Fibroblast of skin of left biceps (primary cell): ENCODE data around the gene GALNT13.
A peak's percentile ranks its signal among the peaks of the same experiment; 100 is the strongest.

Experiments used
- DNase-seq, 2 experiments: peaks; one replicate each; pipeline ENCODE4 v3.0.0-alpha.2; 2013; ENCODE audit warnings: low read depth in 2 of 2

GALNT13 gene

DNA sequence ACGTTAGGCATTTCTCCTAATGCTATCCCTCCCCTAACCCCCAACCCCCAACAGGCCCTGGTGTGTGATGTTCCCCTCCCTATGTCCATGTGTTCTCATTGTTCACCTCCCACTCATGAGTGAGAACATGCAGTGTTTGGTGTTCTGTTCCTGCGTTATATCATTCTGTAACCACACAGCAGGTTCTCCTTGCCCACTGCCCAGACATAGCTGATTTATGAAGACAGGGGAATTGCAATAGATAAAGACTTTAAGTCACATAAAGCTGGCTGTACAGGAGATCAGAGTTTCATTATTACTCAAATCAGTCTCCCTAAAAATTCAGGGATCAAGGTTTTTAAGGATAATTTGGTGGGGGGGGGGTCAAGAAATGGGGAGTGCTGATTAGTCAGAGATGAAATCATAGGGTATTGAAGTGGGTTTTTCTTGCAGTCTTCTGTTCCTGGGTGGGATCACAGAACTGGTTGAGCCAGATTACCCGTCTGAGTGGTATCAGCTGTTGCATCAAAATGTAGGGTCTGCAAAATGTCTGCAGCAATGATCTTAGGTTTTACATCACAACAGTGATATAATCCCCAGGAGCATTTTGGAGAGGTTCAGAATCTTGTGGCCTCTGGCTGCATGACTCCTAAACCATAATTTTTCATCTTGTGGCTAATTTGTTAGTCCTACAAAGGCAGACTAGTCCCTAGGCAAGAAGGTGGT, 434.7 kb downstream of the GALNT13 start:
- DNase-seq, result no peak

DNA sequence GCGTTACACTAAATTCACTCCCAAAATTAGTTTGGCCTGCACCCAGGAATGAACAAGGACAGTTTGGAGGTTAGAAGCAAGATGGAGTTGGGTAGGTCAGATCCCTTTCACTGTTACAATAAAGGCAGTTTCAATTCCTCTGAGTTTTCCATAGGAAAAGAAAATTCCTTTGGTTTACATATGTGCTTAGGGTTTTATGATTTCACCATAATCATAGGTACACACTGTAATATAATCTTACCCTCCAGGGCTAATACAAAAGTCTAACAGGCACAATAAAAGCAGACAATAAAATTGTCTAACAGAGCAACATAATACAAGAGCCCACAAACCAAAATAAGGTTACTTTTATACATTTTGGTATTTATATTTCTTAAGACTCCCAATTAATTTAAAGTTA, 435.3 kb downstream of the GALNT13 start:
- no peak for DNase-seq

DNA sequence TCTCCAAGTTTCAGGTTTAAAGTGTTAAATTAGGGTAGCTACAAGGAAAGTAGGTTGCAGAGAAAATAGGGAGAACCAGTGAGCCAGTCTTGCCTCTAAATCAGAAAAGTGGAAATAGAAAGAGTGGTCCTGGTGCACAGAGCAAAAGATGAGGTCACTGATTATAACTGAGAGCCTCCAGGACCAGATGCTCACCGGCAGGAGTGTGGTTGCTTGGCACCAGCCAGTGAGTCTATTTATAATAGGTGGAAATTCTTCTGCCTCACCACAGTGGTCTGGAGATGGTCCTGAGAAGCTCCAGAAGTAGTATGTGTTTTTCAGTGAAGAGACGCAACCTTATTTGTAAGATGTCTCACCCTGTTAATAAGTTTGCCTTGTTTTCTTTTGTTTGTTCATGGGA, 452.9 kb downstream of the GALNT13 start:
- no peak for DNase-seq

DNA sequence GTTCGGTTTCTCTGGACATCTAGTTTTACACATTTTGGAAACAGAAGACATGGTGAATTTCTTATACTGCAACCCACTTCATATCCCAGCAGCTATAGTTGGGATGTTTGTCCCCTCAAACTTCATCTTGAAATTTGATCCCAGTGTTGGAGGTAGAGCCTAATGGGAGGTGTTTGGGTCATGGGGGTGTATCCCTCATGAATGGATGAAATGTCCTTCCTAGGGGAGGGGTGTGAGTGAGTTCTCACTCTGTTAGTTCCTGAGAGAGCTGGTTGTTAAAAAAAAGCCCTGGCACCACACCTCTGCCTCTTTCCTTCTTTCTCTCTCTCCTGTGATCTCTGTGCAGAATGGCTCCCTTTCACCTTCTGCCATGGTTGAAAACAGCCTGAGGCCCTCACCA, 457.8 kb downstream of the GALNT13 start:
- DNase-seq, result no peak

DNA sequence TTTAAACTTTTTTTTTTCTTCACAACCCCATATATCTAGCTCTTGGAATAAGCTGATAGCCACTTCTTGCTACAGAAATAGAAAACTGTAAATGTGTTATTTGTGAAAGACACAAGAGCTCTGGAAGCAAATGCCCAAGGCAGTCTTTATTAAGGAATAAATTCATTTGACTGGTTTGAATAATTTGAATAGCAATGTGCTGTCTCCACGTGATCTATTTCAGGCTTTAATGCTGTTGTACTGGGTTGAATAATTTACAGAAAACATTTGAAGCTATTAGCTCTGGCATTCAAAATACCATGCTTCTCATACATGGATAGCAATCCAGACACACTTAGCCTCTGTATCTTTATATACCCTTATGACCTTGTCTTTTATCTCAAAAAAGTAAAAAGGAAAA, 460.1 kb downstream of the GALNT13 start:
- no peak for DNase-seq

DNA sequence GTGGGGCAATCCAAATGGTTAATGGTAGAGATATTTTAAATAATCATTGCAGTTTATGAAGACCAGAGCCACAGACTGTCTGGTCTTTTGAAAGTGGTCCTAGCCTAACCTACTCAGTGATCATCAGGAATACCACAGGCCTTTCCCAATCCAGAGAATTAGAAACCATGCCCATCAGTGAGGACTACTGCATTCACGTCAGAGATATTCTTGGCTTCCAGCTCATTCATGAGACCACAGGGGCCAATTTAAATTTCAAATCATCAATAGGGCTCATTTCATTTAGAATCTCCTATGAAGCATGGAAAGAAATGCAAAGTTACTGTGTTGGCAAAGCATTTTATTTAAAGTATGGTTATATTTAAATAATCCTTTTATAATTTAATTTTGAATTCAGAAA, 464.5 kb downstream of the GALNT13 start:
- no peak for DNase-seq

DNA sequence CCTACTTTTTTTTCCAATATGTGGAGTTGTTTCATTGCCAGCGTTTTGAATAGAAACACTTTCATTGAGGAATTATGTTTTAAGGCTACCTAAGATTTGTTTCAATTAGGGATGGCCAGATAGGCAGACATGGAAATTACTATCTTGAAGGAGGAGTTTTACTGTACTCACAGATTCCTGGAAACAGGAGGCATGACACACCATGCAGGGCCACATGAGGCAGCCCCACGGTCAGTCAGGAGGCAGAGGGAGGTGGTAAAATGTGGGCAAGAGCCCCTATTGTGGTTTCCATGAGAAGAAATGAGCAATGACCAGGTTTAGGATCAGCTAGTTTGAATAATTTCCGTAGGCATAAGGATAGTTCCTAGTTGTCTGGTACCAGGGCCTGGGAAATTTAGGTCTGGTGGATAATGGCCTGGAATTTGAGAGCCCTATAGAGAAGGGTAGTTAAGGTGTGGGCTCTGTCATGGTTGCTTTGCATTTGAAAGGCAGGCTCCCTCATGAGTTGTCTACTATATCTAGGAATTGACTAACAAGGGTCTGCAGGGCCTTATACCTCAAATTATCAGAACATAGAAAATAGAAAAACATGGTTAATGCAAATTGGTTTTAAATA, 466.7 kb downstream of the GALNT13 start:
- DNase-seq, result no peak

DNA sequence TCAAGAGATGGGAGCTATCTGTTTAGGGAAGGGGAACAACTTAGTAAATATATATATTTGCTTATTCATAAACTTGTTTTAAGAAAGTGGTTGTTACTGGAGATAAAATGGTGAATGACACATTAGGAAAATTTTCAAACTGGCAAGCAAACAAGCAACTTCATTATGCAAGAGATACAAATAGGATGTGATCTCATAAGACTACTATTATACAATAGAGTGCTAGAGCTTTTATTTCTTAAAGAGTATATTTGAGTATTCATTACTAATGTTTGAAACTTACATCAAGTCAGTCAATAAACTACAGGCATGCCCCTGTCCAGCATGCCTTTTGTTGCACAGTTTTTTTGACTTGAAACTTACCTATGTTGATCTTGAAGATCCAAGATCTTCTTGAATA, 471.6 kb downstream of the GALNT13 start:
- no peak for DNase-seq

DNA sequence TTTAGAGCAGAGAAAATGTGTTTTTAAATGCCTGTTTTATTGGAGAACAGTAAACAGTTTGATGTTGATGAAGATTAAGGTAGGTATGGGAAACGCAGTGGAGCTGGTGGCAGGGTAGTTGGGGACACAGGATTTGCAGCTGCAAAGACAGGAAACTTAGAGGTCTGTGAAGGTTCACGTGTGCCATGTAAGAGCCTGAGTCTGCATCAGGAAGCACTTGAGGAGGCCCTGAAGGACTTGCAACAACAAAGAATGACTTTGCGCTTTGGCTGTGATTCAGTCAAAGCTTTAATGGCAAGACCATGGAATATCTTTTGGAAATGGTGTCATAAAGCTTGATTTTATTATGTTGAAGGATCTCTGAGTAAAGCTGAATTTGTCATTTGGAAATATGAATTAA, 479.2 kb downstream of the GALNT13 start:
- no peak for DNase-seq

DNA sequence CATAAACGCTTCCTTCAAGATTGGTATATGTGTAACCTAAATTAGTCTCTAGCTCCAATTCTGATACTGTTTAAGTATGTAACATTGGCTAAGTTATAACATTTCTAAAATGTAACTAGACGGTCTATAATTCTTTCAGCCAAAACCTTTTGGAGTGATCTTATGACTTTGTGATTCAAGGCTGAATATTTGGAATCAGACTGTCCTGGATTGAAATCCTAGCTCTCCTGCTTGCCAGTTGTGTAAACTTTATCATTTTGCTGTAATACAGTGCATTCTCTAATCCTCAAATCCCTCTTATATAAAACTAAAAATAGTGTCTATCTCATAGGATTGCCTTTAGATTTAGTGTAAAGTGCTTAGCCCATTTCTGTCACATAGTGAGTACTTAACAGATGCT, 489.6 kb downstream of the GALNT13 start:
- DNase-seq, result no peak

DNA sequence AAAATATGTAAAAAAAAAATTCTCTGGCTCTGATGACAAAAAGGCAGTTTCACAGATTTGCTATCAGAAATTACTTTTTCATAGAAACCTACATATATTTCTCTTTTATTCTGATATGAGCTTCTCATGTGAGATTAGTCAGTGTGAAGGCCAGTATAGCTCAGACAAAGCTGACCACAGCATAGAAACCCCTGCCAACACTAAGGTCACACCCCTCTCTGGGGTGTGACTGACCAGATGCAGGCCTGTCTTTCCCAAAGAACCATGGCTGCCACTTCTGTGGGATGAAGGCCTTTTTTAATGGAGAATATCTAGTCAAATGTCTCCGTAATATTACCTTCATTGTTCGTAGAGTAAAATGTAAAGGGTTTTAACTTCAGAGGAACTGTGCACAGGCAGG, 496.4 kb downstream of the GALNT13 start:
- no peak for DNase-seq

DNA sequence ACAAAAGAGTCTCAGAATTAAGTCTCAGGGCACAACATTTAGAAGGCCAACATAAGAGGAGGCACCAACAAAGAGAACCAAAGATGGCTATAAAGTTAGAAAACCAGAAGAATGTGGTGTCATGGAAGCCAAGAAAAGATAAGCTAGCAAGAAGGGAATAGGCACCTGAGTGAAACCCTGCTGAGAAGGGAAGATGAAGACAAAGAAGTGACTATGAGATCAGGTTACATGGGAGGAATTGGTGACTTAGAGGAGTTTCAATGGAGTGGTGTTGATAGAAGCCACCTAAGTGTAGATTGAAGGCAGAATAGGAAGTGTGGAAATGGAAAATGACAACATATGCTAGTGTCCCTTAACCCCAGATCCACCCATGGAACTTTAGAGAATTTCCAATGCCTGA, 499.2 kb downstream of the GALNT13 start:
- no peak for DNase-seq

DNA sequence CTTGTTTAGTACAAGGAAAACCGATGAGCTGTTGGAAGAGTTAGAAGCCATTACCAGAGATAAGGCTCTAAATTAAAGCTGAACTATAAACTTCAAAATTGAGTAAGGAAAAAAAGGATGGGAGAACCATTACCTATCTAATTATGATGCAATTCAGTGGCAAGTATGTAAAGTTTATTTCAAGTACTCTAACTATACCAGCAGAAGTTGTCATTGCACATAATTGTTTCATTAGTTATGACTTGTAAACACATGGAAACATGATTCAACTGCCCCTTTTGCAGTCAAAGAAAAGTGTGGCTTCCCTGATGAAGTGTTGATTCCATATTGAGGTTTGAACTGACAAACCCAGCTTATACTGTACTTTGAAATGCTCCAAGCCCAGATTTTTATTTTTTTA, 502.7 kb downstream of the GALNT13 start:
- DNase-seq, result no peak

DNA sequence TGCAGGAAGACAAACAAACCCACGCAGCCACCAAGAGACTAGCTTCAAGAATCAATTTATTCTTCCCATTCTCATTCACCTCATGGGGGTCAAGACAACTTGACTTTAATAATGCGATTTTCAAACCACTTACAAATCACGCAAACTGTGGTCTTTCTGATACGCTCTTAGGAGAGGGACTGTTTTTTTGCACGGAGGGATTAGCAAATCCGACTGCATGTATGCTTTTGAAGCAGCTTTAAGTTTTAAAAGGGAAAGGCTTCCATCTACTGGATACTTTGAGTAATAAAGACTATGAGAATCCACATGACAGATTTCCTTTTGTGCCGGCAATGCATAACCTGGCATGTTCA, 503.8 kb downstream of the GALNT13 start:
- DNase-seq, result peak; percentile 1 to 9

DNA sequence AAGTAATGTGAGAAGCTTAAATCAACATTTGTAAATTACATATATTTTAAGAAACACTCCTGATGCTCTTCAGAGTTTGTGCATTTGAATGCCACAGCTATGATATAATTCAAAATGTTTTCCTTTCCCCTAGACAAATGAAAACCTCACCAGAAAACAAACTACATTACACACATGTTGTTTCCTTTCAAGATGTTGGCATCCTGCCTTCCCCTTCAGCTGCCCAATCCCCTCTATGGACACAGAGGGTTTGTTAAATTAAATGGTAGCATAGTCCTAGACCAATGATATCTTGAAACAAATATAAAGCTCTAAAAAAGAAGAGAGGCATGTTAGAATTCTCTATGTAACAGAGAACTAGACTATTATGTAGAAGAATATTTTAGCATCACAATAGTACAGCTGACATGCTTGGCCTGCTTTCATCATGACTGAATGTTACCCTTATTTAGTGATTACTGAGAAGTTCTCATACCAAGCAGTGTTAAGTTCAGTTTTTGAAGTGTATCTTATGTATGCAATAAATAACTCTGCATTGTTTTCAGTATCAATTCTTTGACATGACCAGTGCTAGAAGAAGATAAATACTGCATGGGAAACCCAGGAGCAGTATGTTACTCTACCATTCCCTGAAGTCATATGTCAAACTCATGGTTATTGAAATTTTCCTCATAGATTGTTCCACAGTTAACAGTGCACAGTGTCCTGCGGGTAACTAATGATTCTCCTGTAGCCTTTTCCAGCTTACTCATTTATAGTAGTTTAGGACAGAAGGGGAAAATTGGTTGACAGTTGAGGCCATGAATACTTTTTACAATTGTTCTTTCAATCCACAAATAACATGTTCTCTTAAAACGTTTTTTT, 510.4 kb downstream of the GALNT13 start:
- no peak for DNase-seq

DNA sequence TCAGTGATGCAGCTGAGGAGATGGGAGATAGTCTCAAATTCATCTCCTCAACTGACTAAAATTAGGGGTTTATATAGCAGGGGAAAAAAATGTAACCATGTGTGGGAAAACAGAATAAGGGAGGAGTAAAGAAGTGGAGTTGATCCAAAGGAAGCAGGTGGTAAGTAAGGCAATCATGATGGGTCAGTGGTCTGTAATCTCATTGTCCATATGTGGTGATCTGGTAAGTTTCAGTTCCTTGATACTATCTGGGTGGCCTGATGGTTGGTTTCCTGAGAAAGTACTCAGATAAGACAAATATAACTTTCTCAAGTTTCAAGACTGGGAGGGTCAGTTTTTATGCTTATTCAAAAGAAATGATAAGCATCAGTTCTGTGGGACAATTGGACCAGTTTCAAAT, 514.5 kb downstream of the GALNT13 start:
- DNase-seq, result no peak

DNA sequence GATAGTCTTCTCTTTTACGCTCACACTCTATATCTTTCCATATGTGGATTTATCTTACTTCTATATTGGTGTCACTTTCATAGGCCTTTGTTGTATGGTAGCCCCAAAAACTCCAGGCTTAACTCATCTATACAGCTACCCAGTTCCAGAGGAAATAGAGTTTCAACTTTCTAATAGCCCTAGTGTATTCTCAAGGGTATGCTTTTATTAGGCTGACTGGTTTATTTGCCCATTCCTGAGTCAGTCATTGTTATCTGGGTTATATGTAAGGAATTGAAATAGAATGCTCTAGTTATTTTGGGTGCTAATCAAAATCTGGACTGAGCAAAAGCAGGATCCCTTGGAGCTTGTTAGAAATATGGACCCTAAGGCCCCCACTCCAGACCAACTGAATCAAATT, 519.3 kb downstream of the GALNT13 start:
- no peak for DNase-seq

DNA sequence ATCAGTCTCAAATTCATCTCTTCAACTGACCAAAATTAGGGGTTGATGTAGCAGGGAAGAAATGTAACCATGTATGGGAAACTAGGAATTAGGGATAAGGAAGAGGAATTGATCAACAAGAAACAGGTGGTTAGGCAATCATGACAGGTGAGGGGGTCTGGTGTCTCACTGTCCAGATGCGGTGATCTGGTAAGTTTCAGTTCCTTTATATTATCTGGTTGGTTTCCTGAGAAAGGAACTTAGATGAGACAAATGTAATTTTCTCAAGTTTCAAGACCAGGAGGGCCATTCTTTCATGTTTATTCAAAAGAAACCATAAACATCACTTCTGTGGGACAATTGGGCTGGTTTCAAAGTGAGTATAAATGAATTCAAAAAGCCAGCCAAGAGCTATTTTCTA, 520.5 kb downstream of the GALNT13 start:
- no peak for DNase-seq

DNA sequence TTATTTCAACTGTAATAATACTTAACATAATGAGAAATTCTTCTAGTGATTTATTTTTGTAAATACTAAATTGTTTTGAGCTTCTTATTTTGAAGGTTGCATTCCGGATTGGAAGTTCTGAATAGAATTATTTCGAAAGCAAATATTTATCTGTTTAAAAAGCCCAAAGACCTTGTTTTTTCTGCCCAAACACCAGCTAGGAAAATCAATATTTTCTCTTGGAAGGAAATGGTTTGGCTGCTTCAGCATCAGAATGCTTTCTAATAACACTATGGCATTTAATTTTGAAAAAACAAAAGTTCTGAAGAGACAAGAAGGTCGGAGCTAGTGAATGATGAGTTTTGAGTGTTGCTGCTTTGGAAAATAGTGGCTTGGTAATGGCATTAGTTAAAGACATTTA, 522.9 kb downstream of the GALNT13 start:
- no peak for DNase-seq

DNA sequence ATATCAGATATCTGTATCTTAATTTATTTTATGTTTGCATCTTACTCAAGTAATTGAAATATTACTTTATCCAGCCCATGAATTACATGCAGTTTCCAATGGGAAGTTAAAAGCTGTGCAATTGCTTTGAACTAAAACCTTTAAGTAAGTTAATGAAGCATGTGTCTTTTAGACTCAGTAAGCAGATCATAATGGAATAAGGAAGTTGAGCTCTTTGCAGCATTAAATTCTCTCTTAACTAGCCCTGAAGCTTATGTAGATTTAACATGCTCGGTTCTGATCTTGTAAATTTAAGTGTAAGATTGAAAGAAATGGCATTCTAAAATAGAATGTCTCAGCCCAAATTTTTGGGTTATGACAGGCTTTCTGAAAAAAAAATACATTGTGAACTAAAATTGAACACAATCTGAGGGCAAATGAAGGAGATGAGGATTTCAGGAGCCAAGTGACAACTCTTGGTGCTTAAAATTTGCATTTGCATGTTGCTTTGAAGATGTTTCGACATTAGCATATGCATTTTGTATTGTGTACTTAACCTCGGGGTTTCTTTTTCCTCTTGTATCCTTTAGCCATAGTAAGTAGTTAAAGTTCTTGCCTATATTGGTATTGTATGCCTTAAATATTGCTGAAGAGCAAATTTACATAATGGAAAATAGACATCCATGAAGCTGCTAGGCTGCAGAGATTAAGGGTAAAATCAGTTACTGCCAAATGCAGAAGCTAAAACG, 529.0 kb downstream of the GALNT13 start:
- DNase-seq, result no peak

DNA sequence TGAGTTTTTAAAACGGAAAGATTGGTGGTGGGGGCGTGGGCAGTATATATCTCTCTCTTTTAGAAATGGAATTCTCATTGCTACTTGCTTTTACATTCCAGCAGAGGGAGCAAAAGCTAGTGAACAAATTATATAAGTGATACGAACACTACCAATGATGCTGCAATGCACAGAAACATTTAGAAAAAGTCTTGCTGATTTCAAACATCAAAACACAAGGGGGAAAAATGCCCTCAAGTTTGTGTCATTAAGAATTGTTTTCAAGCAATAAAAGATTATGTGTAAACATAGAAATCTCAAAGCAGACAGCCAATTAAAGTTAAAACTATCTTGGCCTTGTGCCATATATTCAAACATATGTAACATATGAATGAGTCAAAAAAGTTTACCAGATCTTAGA, 530.5 kb downstream of the GALNT13 start:
- DNase-seq, result peak; percentile 6 to 14

DNA sequence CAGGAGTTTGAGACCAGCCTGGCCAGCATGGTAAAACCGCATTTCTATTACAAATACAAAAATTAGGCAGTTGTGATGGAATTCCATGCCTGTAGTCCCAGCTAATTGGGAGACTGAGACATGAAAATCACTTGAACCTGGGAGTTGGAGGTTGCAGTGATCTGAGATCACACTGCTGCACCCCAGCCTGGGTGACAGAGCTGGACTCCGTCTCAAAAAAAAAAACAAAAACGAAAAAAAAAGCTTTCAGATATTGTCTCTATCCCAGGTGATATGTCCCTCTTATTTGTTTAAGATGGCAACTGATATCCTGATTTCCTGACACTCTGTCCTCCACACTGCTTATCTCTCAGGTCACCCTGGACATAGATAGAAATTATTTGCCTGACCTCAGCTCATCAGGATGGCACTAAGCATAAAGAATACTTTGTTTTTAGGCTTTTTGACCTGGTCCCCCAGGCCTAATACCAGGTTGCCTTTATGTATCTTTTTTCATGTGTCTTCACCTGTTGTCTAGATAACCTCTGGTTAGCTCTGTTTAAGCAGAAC, 531.6 kb downstream of the GALNT13 start:
- no peak for DNase-seq
